ENCODE results near the gene CORO6. TPM values are rescaled to one million over a fixed set of nuclear protein-coding genes. Genes with fewer than 3 reads are reported as not detected.
A peak's percentile ranks its signal among the peaks of the same experiment; 100 is the strongest.

Gene CORO6
- total RNA-seq, 4 donors from 2014 or later: 65.3 to 161 (median 99.2) TPM

DNA sequence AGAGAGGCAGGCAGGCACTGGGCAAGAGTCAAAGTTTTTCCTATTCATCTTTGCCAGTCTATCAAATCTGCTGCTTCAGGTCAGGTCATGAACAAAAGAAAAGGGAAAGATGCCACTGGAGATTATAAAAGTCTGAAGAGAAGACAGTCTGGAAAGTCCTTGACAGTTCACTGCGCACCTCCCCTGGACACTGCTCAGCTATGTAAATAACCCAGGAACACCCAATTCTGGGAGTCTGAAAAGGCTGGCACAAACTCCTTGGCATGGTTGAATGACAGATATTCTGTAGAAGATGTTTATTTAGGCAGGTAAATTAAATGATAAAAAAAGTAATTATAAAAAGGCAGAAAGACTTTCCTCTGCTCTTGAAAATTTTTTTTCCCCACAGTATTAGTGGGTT is 5.2 kb upstream of the CORO6 start:
- intact Hi-C loops (cut with DNase I): no loop called here

DNA sequence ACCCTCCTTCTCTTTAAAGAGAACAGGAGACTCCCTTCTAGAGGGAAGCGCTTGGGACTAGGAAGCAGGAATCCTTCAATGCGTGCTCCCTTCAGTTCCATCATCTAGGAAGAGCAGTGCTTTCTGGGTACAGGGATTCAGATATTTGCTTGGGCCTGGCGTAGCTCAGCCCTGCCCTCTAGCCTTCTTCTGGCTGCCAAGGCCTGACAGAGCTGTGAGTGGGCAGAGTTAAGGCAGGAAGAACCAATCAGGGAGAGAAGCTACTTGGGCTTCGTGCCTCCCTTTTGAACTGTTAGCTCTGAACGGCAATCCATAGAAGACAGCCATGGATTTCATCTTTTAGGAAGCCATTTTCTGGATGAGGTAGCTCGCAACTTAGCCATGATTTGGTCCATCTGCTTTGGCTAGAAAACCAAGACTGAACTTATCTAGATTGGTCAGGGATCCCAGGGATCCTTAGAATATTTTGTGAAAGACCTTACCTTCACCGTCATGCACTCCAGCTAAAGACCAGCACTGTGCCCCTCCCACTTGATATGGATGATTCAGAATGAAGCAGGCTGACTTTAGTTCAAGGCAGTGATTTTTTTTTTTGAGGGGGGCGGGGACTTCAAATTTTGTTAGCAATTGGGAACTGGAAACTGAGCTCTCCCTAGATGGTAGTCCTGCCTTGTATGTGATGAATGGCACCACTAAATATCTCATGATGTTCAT is 2.5 kb upstream of the CORO6 start:
- no peak for TF ChIP-seq POLR2A (IDR thresholded peaks at IDR 0.05)
- TF ChIP-seq, protein P1, sequence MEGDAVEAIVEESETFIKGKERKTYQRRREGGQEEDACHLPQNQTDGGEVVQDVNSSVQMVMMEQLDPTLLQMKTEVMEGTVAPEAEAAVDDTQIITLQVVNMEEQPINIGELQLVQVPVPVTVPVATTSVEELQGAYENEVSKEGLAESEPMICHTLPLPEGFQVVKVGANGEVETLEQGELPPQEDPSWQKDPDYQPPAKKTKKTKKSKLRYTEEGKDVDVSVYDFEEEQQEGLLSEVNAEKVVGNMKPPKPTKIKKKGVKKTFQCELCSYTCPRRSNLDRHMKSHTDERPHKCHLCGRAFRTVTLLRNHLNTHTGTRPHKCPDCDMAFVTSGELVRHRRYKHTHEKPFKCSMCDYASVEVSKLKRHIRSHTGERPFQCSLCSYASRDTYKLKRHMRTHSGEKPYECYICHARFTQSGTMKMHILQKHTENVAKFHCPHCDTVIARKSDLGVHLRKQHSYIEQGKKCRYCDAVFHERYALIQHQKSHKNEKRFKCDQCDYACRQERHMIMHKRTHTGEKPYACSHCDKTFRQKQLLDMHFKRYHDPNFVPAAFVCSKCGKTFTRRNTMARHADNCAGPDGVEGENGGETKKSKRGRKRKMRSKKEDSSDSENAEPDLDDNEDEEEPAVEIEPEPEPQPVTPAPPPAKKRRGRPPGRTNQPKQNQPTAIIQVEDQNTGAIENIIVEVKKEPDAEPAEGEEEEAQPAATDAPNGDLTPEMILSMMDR (IDR thresholded peaks at IDR 0.05): no peak
- intact Hi-C loops (cut with DNase I): no loop called here
- Histone ChIP-seq H3K4me1 (peaks cover 24 to 83% of the 10 kb centered on the region in 2 donors), H3K27ac (peak overlapping the region in 1 of 3 donors; percentile 10), H3K36me3 (no peaks in the 10 kb centered on the region), H3K9me3 (no peaks in the 10 kb centered on the region), H3K27me3 (no peaks in the 10 kb centered on the region), H3K4me3 (replicated peaks in 1 of 3) (no peak overlapping the region)
- 91 to 97% methylated on average over 8 of the region's 8 CpGs for WGBS, 2 donors
- no peak for DNase-seq

More for the DNA sequence above, 5.2 kb upstream of the CORO6 start:
- Histone ChIP-seq H3K4me1 (peaks cover 45 to 90% of the 10 kb centered on the region in 2 donors), H3K36me3 (peaks cover 0 to 13% of the 10 kb centered on the region in 2 donors), H3K27ac (peak overlapping the region; percentile 77 to 90 (median 79)), H3K4me3 (replicated peaks in 1 of 3) (no peak overlapping the region), H3K27me3 (no peaks in the 10 kb centered on the region), H3K9me3 (no peaks in the 10 kb centered on the region)
- DNase-seq: peak; percentile 67 to 68
- 28 to 49% methylated on average over 1 of the region's 1 CpG for WGBS, 2 donors
- TF ChIP-seq, protein P1 (IDR thresholded peaks at IDR 0.05): no peak
- TF ChIP-seq POLR2A (IDR thresholded peaks at IDR 0.05): no peak

DNA sequence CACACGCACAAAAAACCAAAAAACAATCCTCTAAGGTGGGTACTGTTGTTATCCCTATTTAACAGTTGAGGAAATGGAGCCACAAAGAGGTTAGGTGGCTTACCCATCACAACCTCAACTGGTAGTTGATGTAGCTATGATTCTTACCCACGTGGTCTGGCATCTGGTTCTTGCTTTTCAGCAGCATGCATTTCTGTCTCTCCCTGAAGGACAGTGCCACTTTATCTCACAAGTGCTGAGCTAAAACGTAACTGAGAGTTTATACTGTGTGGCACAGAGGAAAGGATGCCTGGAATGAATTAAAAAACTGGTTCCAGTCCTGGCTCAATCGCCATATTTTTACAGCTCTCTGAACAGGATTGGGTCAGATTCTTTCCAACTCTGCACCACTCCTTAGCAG is 1.9 kb upstream of the CORO6 start:
- no peak overlapping the region for H3K4me3 ChIP-seq (replicated peaks in 1 of 3)
- no peaks in the 10 kb centered on the region for H3K36me3 ChIP-seq
- no peaks in the 10 kb centered on the region for H3K27me3 ChIP-seq
- peaks cover 24 to 81% of the 10 kb centered on the region in 2 donors for H3K4me1 ChIP-seq
- TF ChIP-seq POLR2A (IDR thresholded peaks at IDR 0.05): no peak
- TF ChIP-seq, protein P1 (IDR thresholded peaks at IDR 0.05): no peak
- H3K27ac ChIP-seq: peak overlapping the region in 1 of 3 donors; percentile 10
- intact Hi-C loops (cut with DNase I): no loop called here
- DNase-seq: no peak
- 55 to 72% methylated on average over 4 of the region's 4 CpGs for WGBS, 2 donors
- no peaks in the 10 kb centered on the region for H3K9me3 ChIP-seq

DNA sequence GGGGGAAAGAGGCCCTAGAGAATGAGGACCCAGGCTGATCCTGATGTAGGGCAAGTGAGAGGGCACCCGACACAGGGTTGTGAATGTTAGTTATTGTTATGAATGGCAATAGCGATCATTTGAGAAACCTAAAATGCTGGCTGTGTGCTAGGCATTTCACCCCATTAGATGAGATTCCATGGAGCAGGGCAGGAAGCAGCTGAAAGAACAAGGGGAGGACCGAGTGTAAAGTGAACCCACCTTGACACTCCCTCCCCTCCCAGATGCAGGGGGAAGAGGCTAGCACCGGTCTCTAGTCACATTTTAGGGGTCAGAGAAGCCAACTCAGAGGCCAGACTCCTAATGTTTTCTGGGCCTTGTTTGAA is 553 bp upstream of the CORO6 start:
- Histone ChIP-seq H3K27ac (no peak overlapping the region), H3K4me3 (replicated peaks in 1 of 3) (peak overlapping the region in 1 of 3 donors; percentile 80), H3K36me3 (no peaks in the 10 kb centered on the region), H3K9me3 (no peaks in the 10 kb centered on the region), H3K4me1 (peaks cover 16 to 75% of the 10 kb centered on the region in 2 donors), H3K27me3 (no peaks in the 10 kb centered on the region)
- WGBS, 2 donors: 55 to 56% methylated on average over 3 to 4 of the region's 4 CpGs
- TF ChIP-seq, protein P1 (IDR thresholded peaks at IDR 0.05): no peak
- no peak for TF ChIP-seq POLR2A (IDR thresholded peaks at IDR 0.05)
- intact Hi-C loops (cut with DNase I): no loop called here
- no peak for DNase-seq

DNA sequence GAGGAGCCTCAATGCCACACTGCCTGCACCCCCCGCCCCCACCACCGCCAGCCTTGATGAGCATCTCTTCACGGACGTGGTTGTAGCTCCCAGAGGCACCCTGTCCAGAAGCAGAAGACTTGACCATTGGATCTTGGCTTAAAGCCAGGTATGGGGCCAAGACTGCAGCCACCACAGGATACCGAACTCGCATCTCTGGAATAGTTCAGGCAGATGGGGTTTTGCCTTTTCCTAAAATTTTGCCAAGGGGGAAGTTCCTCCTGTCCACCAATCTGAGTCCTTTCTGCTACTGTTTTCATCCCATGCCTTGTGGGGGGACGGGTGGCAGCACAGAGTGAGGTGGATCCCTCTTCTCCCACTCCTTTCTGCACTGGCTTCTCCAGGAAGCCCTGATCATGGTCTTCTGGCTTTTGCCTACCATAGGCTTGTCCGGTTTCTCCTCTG is 939 bp downstream of the CORO6 start:
- Histone ChIP-seq H3K9me3 (no peaks in the 10 kb centered on the region), H3K4me1 (peaks cover 17 to 75% of the 10 kb centered on the region in 2 donors), H3K27ac (peak overlapping the region in 2 of 3 donors; percentile 41 to 50), H3K36me3 (no peaks in the 10 kb centered on the region), H3K4me3 (replicated peaks in 1 of 3) (peak overlapping the region in 2 of 3 donors; percentile 51 to 80), H3K27me3 (no peaks in the 10 kb centered on the region)
- TF ChIP-seq, protein P1 (IDR thresholded peaks at IDR 0.05): no peak
- no peak for TF ChIP-seq POLR2A (IDR thresholded peaks at IDR 0.05)
- WGBS, 2 donors: 66 to 76% methylated on average over 7 to 8 of the region's 8 CpGs
- intact Hi-C loops (cut with DNase I): no loop called here
- peak in 1 of 2 donors; percentile 25 for DNase-seq
